Liver (tissue), 9 donors: ENCODE results near the gene NDUFA5. TPM values are rescaled to one million over a fixed set of nuclear protein-coding genes. Genes with fewer than 3 reads are reported as not detected.

Source experiments
- DNase-seq: peaks from one replicate; pipeline ENCODE4 v3.0.0-alpha.2; 2017; ENCODE audit warnings: low spot score
- H3K27ac ChIP-seq, 2 donors: one replicate each; pipeline ENCODE4 v1.7.0; 2013; ENCODE audit warnings: inconsistent platforms in 2 of 2, low read length in 2 of 2, control low read depth in 1 of 2, low read depth in 1 of 2, mild to moderate bottlenecking in 1 of 2
- H3K27me3 ChIP-seq, 4 donors: one replicate each; pipeline versions ENCODE4 v1.6.1 to v1.7.0; 2013; ENCODE audit warnings: low read length in 3 of 4, inconsistent platforms in 1 of 4, mild to moderate bottlenecking in 1 of 4, moderate library complexity in 1 of 4; ENCODE audit not compliant: control insufficient read depth in 4 of 4, insufficient read depth in 4 of 4
- H3K36me3 ChIP-seq, 4 donors: one replicate each; pipeline versions ENCODE4 v1.6.1 to v1.7.0; 2013; ENCODE audit warnings: low read length in 3 of 4, mild to moderate bottlenecking in 3 of 4, low read depth in 1 of 4, moderate library complexity in 1 of 4; ENCODE audit not compliant: control insufficient read depth in 4 of 4, insufficient read depth in 3 of 4
- H3K4me1 ChIP-seq, 4 donors: one replicate each; pipeline versions ENCODE4 v1.6.1 to v1.7.0; 2013; ENCODE audit warnings: low read length in 3 of 4, mild to moderate bottlenecking in 3 of 4, moderate library complexity in 1 of 4; ENCODE audit not compliant: control insufficient read depth in 4 of 4, insufficient read depth in 4 of 4
- H3K4me3 ChIP-seq, 3 donors: one replicate each; pipeline versions ENCODE4 v1.6.1 to v1.7.0; 2013; ENCODE audit warnings: low read length in 3 of 3, control low read depth in 1 of 3, low read depth in 1 of 3, mild to moderate bottlenecking in 1 of 3
- H3K9ac ChIP-seq, 2 donors: one replicate each; pipeline ENCODE4 v1.7.0; 2013; ENCODE audit warnings: low read length in 2 of 2, mild to moderate bottlenecking in 2 of 2, moderate library complexity in 2 of 2, control low read depth in 1 of 2, low read depth in 1 of 2
- H3K9me3 ChIP-seq, 4 donors: one replicate each; pipeline versions ENCODE4 v1.6.1 to v1.7.0; 2013; ENCODE audit warnings: low read length in 3 of 4; ENCODE audit not compliant: control insufficient read depth in 4 of 4
- EGR1 ChIP-seq, 2 donors: IDR thresholded peaks; 2 replicates each; pipeline ENCODE4 v1.6.1; 2016 to 2018; ENCODE audit warnings: antibody characterized with exemption in 2 of 2, low read depth in 2 of 2
- FOXA2 ChIP-seq: IDR thresholded peaks from 2 replicates; pipeline ENCODE4 v1.6.1; 2016; ENCODE audit warnings: antibody characterized with exemption
- HNF4A ChIP-seq, 2 donors: conservative IDR thresholded peaks; 2 replicates each; pipeline ENCODE4 v1.6.1; 2016; ENCODE audit warnings: antibody characterized with exemption in 2 of 2, mild to moderate bottlenecking in 2 of 2
- JUND ChIP-seq, 2 donors: IDR thresholded peaks; 2 replicates each; pipeline ENCODE4 v1.6.1; 2016; ENCODE audit warnings: antibody characterized with exemption in 2 of 2
- NR2F2 ChIP-seq: IDR thresholded peaks from 2 replicates; pipeline ENCODE4 v1.6.1; 2016; ENCODE audit warnings: antibody characterized with exemption
- RAD21 ChIP-seq, 2 donors: IDR thresholded peaks; 2 replicates each; pipeline ENCODE4 v1.6.1; 2016; ENCODE audit warnings: antibody characterized with exemption in 2 of 2, mild to moderate bottlenecking in 2 of 2
- RXRA ChIP-seq, 2 donors: IDR thresholded peaks; 2 replicates each; pipeline ENCODE4 v1.6.1; 2017 to 2018; ENCODE audit warnings: antibody characterized with exemption in 2 of 2, mild to moderate bottlenecking in 1 of 2
- SP1 ChIP-seq: IDR thresholded peaks from 2 replicates; pipeline ENCODE4 v1.6.1; 2018; ENCODE audit warnings: antibody characterized with exemption, mild to moderate bottlenecking
- YY1 ChIP-seq: IDR thresholded peaks from 2 replicates; pipeline ENCODE4 v1.6.1; 2016; ENCODE audit warnings: antibody characterized with exemption, mild to moderate bottlenecking
- WGBS: extraction: QIAGEN DNeasy Blood & Tissue Kit; methylation state at CpG from one replicate; pipeline ENCODE4 v1.1.7; 2013; 5-methylcytosine and 5-hydroxymethylcytosine counted together
- polyA plus RNA-seq, 2 donors: library from polyadenylated mRNA; stranded (reverse) in 1 of 2; unstranded in 1 of 2; fragments of 200-250 nt in 1 of 2; fragments of >200 nt in 1 of 2; fragmentation: Nextera tagmentation in 1 of 2; extraction: Ambion mirVana in 1 of 2; gene quantifications; one replicate each; pipeline versions ENCODE4 v1.2.1 to v1.2.3, GENCODE V29; 2013 to 2015
- total RNA-seq, 2 donors: library from RNA; depleted of rRNA; stranded (reverse); fragments of >200 nt; gene quantifications; one replicate each; pipeline ENCODE4 v1.2.3, GENCODE V29; 2014
- TF ChIP-seq, protein P1 (sequence below): fragments of 150-350 bp; IDR thresholded peaks from 2 replicates; pipeline ENCODE4 v1.5.1; 2017; ENCODE audit warnings: improper control_type of control experiment, low read depth, low read length; ENCODE audit not compliant: missing input control
- TF ChIP-seq, protein P2 (sequence below): IDR thresholded peaks from 2 replicates; pipeline ENCODE4 v1.6.1; 2016; ENCODE audit warnings: antibody characterized with exemption
- donor health status: healthy.
- donor health status: healthy.
- donor health status: healthy.
- donor health status: healthy.
- donor health status: healthy.

Gene NDUFA5
- total and polyA plus RNA-seq, 4 donors: 27.4 to 102 (median 34.4) TPM

DNA sequence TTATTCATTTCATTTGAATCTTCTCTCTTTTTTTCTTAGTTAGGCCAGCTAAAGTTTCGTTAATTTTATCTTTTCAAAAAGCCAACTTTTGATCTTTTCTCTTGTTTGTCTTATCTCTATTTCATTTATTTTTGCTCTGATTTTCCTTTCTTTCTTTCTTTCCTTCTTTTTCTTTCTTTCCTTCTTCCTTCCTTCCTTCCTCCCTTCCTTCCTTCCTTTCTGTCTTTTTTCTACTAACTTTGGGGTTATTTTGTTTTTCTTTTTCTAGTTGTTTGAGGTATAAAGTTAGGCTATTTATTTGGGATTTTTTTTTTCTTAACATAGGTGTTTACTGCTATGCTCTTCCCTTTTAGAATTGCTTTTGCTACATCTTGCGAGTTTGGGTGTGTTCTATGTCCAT is 30.8 kb upstream of the NDUFA5 start:
- TF ChIP-seq SP1 (no peak), RXRA (IDR thresholded peaks at IDR 0.05) (no peak), JUND (IDR thresholded peaks at IDR 0.05) (no peak), HNF4A (conservative IDR thresholded peaks at IDR 0.05) (no peak), NR2F2 (no peak)
- TF ChIP-seq, protein P1, sequence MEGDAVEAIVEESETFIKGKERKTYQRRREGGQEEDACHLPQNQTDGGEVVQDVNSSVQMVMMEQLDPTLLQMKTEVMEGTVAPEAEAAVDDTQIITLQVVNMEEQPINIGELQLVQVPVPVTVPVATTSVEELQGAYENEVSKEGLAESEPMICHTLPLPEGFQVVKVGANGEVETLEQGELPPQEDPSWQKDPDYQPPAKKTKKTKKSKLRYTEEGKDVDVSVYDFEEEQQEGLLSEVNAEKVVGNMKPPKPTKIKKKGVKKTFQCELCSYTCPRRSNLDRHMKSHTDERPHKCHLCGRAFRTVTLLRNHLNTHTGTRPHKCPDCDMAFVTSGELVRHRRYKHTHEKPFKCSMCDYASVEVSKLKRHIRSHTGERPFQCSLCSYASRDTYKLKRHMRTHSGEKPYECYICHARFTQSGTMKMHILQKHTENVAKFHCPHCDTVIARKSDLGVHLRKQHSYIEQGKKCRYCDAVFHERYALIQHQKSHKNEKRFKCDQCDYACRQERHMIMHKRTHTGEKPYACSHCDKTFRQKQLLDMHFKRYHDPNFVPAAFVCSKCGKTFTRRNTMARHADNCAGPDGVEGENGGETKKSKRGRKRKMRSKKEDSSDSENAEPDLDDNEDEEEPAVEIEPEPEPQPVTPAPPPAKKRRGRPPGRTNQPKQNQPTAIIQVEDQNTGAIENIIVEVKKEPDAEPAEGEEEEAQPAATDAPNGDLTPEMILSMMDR: no peak
- TF ChIP-seq, protein P2, sequence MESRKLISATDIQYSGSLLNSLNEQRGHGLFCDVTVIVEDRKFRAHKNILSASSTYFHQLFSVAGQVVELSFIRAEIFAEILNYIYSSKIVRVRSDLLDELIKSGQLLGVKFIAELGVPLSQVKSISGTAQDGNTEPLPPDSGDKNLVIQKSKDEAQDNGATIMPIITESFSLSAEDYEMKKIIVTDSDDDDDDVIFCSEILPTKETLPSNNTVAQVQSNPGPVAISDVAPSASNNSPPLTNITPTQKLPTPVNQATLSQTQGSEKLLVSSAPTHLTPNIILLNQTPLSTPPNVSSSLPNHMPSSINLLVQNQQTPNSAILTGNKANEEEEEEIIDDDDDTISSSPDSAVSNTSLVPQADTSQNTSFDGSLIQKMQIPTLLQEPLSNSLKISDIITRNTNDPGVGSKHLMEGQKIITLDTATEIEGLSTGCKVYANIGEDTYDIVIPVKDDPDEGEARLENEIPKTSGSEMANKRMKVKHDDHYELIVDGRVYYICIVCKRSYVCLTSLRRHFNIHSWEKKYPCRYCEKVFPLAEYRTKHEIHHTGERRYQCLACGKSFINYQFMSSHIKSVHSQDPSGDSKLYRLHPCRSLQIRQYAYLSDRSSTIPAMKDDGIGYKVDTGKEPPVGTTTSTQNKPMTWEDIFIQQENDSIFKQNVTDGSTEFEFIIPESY: no peak

DNA sequence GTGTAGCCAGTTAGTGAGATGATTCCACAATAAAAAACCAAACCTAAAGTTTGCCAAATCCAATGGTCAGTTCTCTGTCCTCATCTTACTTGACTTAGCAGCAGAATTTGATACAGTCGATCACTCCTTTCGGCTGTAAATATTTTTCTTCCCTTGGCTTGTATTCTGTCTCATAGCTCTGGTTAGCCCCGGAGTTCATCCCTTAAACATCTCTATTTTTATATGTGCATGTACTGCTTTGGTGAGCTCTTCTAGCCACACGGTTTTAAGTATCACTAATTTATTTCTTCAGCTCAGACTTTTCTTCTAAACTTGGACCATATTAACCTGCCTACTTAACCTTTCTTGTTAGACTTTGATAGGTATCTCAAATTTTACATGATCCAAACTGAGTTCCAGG is 26.2 kb upstream of the NDUFA5 start:
- Histone ChIP-seq H3K4me3 (no peak overlapping the region), H3K36me3 (no peaks in the 10 kb centered on the region), H3K27me3 (no peaks in the 10 kb centered on the region), H3K4me1 (peaks cover 0 to 2% (median 0%) of the 10 kb centered on the region in 4 donors), H3K27ac (no peak overlapping the region), H3K9ac (no peak overlapping the region), H3K9me3 (no peaks in the 10 kb centered on the region)
- no peak for DNase-seq
- no peak for TF ChIP-seq FOXA2
- TF ChIP-seq, protein P1: no peak
- WGBS: 89% methylated on average over 4 of the region's 4 CpGs

More for the DNA sequence above, 30.8 kb upstream of the NDUFA5 start:
- no peak for DNase-seq
- no peaks in the 10 kb centered on the region for H3K9me3 ChIP-seq
- H3K4me3 ChIP-seq: no peak overlapping the region
- 92% methylated on average over 2 of the region's 2 CpGs for WGBS
- H3K36me3 ChIP-seq: no peaks in the 10 kb centered on the region
- H3K4me1 ChIP-seq: no peaks in the 10 kb centered on the region
- no peak overlapping the region for H3K9ac ChIP-seq
- H3K27me3 ChIP-seq: no peaks in the 10 kb centered on the region
- H3K27ac ChIP-seq: no peak overlapping the region

DNA sequence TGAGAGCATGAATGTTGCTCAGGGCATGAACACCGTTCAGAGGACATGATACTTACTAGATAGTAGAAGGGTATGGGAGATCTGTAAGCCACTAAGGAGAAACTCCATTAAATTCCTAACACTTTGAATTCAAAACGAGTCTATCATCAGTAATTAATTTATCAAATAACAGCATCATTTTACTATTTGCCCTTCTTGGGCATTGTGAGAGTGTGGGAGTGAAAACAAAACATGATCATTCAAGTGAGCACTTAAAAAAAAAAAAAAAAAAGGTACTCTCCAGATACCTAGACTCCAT is 23.5 kb upstream of the NDUFA5 start:
- peaks cover 0 to 2% (median 0%) of the 10 kb centered on the region in 4 donors for H3K4me1 ChIP-seq
- H3K36me3 ChIP-seq: no peaks in the 10 kb centered on the region
- no peak overlapping the region for H3K9ac ChIP-seq
- TF ChIP-seq EGR1 (IDR thresholded peaks at IDR 0.05; ENCODE audit: low read depth in 2 of 2): no peak
- peak; percentile 37 for TF ChIP-seq YY1
- TF ChIP-seq JUND (IDR thresholded peaks at IDR 0.05): no peak
- no peak for TF ChIP-seq RAD21 (IDR thresholded peaks at IDR 0.05)
- DNase-seq: no peak
- no peak overlapping the region for H3K4me3 ChIP-seq
- no peaks in the 10 kb centered on the region for H3K27me3 ChIP-seq
- no peak overlapping the region for H3K27ac ChIP-seq
- no peaks in the 10 kb centered on the region for H3K9me3 ChIP-seq
- WGBS: 15% methylated on average over 2 of the region's 2 CpGs
